GM18505 (cell line): ENCODE measurements around the gene AFAP1L1.

Source experiments
- ATAC-seq: cut with Tn5 transposase; IDR thresholded peaks from one replicate; pipeline ENCODE4 v1.9.1; 2021; ENCODE audit not compliant: unreplicated experiment
- POLR2A ChIP-seq: IDR thresholded peaks from 4 replicates; pipeline ENCODE4 v1.6.1; 2011; ENCODE audit warnings: borderline replicate concordance; ENCODE audit not compliant: insufficient read depth, insufficient read length; ENCODE audit errors: extremely low read depth

AFAP1L1 gene

DNA sequence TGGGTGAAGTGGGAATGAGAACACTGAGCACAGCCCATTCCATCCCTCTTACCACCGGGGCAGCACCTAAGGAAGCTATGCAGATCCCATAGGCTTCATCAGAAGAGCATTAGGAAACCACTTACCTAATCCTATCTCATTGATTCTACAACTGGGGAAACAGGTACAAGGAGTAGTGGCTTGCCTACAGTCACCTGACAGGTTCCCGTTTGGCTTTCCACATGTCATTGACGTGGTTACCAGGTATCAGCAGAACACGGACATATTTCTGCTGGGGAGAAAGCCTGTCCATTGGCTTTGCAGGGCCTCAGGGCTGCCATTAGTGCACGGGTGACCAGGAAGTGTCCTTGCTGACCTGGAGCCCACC lies 11.3 kb downstream of the AFAP1L1 start:
- no peak for TF ChIP-seq POLR2A
- ATAC-seq: no peak

DNA sequence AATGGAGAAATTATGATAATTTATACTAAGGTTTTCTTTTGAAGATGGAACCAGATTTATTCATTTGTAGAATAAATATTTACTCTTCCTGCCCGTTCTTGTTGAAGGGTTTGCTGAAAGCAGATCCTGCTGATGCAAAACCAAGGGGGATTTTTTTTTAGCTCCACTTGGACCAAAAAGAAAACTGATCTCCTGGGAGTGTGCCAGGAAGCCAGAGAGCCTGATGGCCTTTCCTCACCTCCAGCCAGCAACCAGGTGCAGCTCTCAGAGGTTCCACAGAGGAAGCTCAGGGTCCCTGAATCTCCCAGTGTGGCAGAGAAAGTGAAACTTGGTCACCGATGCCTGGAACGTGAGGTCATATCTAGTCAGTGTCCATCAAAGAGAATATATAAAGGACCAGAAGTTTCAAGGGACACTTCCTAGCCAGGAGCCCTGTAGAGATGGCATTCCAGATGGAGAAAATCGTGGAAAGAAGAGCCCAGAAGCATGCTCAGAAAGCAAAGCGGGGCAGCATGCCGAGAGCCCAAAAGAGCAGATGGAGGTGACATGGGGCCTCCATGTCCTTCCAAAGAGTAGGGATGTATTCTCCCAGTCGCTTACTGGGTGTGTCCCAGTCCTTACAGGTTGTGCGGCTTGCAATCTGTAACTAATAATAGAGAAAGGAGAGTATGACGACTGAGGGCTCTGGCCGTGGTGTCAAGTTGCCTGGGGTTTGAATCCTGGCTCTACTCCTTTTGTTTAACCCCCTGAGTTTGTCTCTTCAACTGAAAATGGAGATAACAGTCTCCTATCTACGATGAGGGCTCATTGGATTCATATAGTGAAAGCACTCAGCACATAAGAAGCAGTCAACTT lies 12.2 kb downstream of the AFAP1L1 start:
- no peak for ATAC-seq
- no peak for TF ChIP-seq POLR2A

- ATAC-seq: no peak
- TF ChIP-seq POLR2A: no peak
Observed at GRCh38 chr5:149284501-149284900, 12.8 kb downstream of the AFAP1L1 start.

- ATAC-seq: no peak
- TF ChIP-seq POLR2A: no peak
Observed at GRCh38 chr5:149285153-149285552, 13.5 kb downstream of the AFAP1L1 start.

GRCh38 chr5:149288436-149288835 lies 16.8 kb downstream of the AFAP1L1 start:
- no peak for ATAC-seq
- no peak for TF ChIP-seq POLR2A

- no peak for TF ChIP-seq POLR2A
- ATAC-seq: no peak
Observed at GRCh38 chr5:149289301-149289700, 17.6 kb downstream of the AFAP1L1 start.

DNA sequence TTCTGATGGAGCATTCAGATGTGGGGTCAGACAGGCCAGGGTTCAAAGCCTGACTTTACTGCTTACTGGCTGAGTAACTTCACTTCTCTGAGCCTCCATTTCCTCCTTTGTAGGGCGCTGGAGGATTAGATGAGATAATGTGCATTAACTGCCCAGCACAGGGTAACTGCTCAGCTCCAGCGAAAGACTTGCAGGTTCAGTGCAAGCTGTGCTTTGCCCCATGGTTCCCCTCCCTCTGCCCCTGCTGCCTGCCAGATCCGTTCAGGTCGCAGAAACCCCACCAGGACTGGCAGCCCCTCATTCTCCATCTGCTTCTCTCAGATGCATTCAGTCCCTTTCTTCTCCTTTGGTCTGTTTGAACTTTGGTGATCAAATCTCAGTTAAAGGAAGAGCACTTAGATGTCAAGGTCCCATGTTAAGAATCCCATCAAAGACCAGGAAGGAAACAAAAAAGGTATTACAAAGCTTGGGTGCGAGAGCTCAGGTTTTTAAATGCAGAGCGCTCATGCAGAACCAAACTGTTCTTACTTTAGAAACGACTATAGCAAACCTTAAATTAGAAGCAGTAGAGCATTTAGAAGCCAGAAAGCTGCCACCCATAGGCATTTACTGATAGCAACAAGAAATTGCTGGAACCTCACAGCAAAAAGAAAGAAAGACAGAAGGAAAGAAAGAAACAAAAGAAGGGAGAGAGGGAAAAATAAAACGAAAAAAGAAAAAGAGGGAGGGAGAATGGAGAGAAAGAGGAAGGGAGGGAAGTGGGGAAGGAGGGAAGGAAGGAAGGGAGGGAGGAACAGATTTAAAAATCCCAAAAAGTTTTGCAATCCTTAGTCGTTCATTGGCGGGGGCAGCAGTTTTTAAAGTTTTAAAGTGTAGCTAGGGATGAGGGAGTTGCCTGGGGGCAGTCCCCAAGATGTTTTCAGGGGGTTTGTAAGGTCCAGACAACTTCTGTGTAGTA lies 23.5 kb downstream of the AFAP1L1 start:
- no peak for ATAC-seq
- no peak for TF ChIP-seq POLR2A

- ATAC-seq: no peak
- TF ChIP-seq POLR2A: no peak
Observed at GRCh38 chr5:149297340-149298025, 25.8 kb downstream of the AFAP1L1 start.

DNA sequence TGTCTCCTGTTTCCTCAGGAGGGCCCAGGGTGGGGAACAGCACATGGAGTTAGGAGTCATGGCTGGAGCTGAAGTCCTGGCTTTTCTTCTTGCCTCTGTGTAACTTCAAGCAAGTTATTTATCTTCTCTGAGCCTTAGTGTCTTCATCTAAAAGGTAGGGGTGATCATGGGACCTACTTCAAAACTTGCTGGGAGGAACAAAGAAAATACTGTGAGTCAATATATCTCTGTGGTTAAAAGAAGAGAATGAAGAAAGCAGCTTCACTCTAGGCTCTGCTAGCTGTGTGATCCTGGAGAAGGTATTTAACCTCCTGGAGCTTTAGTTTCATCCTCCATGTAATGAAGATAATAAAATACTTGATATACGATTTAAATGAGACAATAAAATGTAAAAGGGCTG lies 26.5 kb downstream of the AFAP1L1 start:
- TF ChIP-seq POLR2A: no peak
- ATAC-seq: no peak

GRCh38 chr5:149298842-149299404 lies 27.3 kb downstream of the AFAP1L1 start:
- ATAC-seq: no peak
- no peak for TF ChIP-seq POLR2A

GRCh38 chr5:149299451-149300054 lies 27.9 kb downstream of the AFAP1L1 start:
- no peak for TF ChIP-seq POLR2A
- no peak for ATAC-seq

DNA sequence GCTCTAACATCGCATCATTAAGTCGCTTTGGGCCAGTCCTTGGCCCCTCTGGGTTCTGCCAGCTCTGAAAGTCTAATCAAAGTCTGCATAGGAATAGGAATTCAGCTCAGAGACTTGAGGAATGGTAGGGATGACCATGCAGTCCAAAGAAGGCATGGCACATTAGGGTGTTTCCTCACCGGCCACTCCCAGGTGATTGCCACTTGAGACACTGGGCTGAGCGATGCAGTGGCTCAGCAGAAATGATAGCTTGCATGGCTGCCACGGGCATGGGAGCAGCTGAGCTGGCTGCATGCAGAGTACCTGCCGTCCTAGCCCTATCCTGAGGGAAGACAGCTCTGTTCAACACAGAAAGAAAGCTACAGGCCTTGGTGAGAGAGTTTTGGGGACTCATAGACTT lies 28.8 kb downstream of the AFAP1L1 start:
- ATAC-seq: no peak
- TF ChIP-seq POLR2A: no peak
